NAMALWA (cell line): ENCODE measurements around the gene OR2M7.
"Not testable (repeated sequence)": the region's sequence is repeated elsewhere in the genome, so short reads cannot be mapped to it uniquely, and the experiment has no call there.

Source experiments
- DNase-seq: peaks from one replicate; pipeline ENCODE4 v3.0.0-alpha.2; 2015; ENCODE audit warnings: low spot score

Gene OR2M7

GRCh38 chr1:248324468-248324867, at the start of gene OR2M7:
Gene OR2M7 (minus strand): TSS chr1:248324568. CDS start chr1:248324568, 0 bp downstream.
- DNase-seq = no peak

GRCh38 chr1:248373761-248374160, 49.4 kb upstream of the OR2M7 start:
- DNase-seq = no peak

GRCh38 chr1:248372394-248372793, 48.0 kb upstream of the OR2M7 start:
- no peak for DNase-seq

GRCh38 chr1:248366609-248367008, 42.2 kb upstream of the OR2M7 start:
- DNase-seq = no peak

GRCh38 chr1:248361121-248361715, 36.9 kb upstream of the OR2M7 start, which contains the start of gene OR2T4:
Gene OR2T4 (plus strand): TSS chr1:248361665. CDS start chr1:248361665, 0 bp downstream.
- DNase-seq = no peak

GRCh38 chr1:248359415-248359814, 35.0 kb upstream of the OR2M7 start:
- DNase-seq = no peak

- no peak for DNase-seq
Observed at GRCh38 chr1:248348475-248348874, 24.1 kb upstream of the OR2M7 start, which contains the start of gene OR14C36. Gene OR14C36 (plus strand): TSS chr1:248348775. CDS start chr1:248348775, 0 bp downstream.

- no peak for DNase-seq
Observed at GRCh38 chr1:248343451-248343850, 19.1 kb upstream of the OR2M7 start.

- no peak for DNase-seq
Observed at GRCh38 chr1:248316796-248317195, 7.6 kb downstream of the OR2M7 start.

GRCh38 chr1:248306740-248307139, 17.6 kb downstream of the OR2M7 start:
- DNase-seq = not testable (repeated sequence)

GRCh38 chr1:248306103-248306502, 18.3 kb downstream of the OR2M7 start:
- DNase-seq = no peak

GRCh38 chr1:248305672-248306071, 18.7 kb downstream of the OR2M7 start:
- not testable (repeated sequence) for DNase-seq

- no peak for DNase-seq
Observed at GRCh38 chr1:248303324-248303723, 21.0 kb downstream of the OR2M7 start, which contains the start of gene OR2T12. Gene OR2T12 (minus strand): TSS chr1:248303424. CDS start chr1:248295578, 7,846 bp downstream.

GRCh38 chr1:248288391-248288790, 36.0 kb downstream of the OR2M7 start:
- no peak for DNase-seq

- DNase-seq = no peak
Observed at GRCh38 chr1:248277876-248278275, 46.5 kb downstream of the OR2M7 start, which contains the start of gene OR2T33. Gene OR2T33 (minus strand): TSS chr1:248277976. CDS start chr1:248273814, 4,162 bp downstream.
